HFFc6 (cell line): Measurements from ENCODE around the gene CSF1R. TPM values are rescaled to one million over a fixed set of nuclear protein-coding genes. Genes with fewer than 3 reads are reported as not detected.

Experiments
- DNase-seq: peaks from one replicate; pipeline ENCODE4 v3.0.0-alpha.2; 2018
- H3K27ac Mint-ChIP-seq: 2 replicates; pipeline ENCODE4 v1.8.0; 2020; ENCODE audit warnings: mild to moderate bottlenecking, mixed read lengths
- H3K27me3 Mint-ChIP-seq: 2 replicates; pipeline ENCODE4 v1.8.0; 2021; ENCODE audit warnings: mild to moderate bottlenecking, moderate library complexity, mixed read lengths; ENCODE audit not compliant: insufficient read depth
- H3K36me3 Mint-ChIP-seq: 2 replicates; pipeline ENCODE4 v1.8.0; 2021; ENCODE audit warnings: low read depth, mixed read lengths
- H3K4me1 Mint-ChIP-seq: 2 replicates; pipeline ENCODE4 v1.8.0; 2020; ENCODE audit warnings: low read depth, mixed read lengths
- H3K4me3 Mint-ChIP-seq: 2 replicates; pipeline ENCODE4 v1.8.0; 2020; ENCODE audit warnings: mild to moderate bottlenecking, moderate library complexity, mixed read lengths
- H3K9me3 Mint-ChIP-seq: 2 replicates; pipeline ENCODE4 v1.8.0; 2020; ENCODE audit warnings: mild to moderate bottlenecking, mixed read lengths
- total RNA-seq, 6 experiments: library from RNA; stranded (reverse); fragmentation: NEBNext Ultra II Directional; extraction: Animal tissue kit (Norgen Biotek cat#: 25700); gene quantifications; 2 replicates in 1 of 6; 3 replicates in 5 of 6; pipeline ENCODE4 v1.2.3, GENCODE V29; 2021
- TF ChIP-seq, protein P1 (sequence below): fragments of 200-600 bp; sonication (generic); IDR thresholded peaks from 2 replicates; pipeline ENCODE4 v1.5.0; 2021; ENCODE audit warnings: antibody characterized with exemption, mild to moderate bottlenecking

The CSF1R gene
- total RNA-seq, 6 experiments from 2014 or later, result 0.26 to 1.5 (median 0.78) TPM

DNA sequence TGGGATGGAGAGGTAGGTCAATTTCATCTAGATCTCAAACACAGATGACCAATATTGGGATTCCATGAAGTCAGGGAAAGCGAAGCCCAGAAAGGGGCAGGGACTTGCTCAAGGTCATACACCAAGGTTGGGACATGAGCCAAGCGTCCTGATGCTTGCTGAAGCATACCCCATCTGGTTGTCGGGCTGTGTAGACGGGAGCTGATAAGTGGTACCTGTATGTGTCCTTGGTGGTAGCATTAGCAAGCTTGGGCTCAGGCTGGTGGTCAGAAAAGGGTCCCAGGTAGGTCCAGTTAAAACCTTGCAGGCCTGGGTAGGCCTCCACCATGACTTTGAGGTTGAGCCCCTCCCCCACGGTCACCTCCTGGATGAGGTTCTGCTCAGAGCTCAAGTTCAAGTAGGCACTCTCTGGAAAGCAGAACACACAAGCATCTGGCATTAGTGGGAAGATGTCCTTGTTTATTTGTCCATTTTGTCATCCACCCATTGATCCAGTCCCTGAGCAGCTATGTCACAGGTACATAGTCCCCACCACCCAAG lies 13.2 kb downstream of the CSF1R start:
- no peaks in the 10 kb centered on the region; the same call in 1 of the 2 replicates for H3K27me3 Mint-ChIP-seq
- H3K27ac Mint-ChIP-seq, result no peak overlapping the region
- H3K36me3 Mint-ChIP-seq, result no peaks in the 10 kb centered on the region
- no peak for DNase-seq
- H3K4me1 Mint-ChIP-seq, result peaks cover 8% of the 10 kb centered on the region
- no peaks in the 10 kb centered on the region for H3K9me3 Mint-ChIP-seq
- no peak overlapping the region for H3K4me3 Mint-ChIP-seq
- TF ChIP-seq, protein P1, sequence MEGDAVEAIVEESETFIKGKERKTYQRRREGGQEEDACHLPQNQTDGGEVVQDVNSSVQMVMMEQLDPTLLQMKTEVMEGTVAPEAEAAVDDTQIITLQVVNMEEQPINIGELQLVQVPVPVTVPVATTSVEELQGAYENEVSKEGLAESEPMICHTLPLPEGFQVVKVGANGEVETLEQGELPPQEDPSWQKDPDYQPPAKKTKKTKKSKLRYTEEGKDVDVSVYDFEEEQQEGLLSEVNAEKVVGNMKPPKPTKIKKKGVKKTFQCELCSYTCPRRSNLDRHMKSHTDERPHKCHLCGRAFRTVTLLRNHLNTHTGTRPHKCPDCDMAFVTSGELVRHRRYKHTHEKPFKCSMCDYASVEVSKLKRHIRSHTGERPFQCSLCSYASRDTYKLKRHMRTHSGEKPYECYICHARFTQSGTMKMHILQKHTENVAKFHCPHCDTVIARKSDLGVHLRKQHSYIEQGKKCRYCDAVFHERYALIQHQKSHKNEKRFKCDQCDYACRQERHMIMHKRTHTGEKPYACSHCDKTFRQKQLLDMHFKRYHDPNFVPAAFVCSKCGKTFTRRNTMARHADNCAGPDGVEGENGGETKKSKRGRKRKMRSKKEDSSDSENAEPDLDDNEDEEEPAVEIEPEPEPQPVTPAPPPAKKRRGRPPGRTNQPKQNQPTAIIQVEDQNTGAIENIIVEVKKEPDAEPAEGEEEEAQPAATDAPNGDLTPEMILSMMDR, result no peak

DNA sequence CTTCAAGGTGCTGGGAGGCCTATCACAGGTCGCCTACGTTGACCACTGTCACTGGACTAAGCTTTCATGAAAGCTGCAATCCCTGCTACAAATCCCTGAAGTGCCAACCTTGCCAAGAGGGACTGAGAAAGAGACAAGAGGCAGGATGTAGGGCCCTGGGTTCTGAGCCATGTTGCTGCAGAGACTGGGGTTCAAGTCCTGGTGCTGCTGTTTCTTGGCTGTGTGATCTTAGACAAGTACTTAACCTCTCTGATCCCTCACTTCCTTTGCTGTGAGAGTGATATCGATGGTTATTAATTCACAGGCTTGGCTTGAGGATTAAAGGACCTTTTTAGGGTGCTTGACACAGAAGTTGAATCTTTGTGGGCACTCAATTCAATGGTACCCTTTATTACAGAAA lies 15.5 kb downstream of the CSF1R start:
- Mint-ChIP-seq H3K9me3 (no peaks in the 10 kb centered on the region), H3K4me3 (no peak overlapping the region)

DNA sequence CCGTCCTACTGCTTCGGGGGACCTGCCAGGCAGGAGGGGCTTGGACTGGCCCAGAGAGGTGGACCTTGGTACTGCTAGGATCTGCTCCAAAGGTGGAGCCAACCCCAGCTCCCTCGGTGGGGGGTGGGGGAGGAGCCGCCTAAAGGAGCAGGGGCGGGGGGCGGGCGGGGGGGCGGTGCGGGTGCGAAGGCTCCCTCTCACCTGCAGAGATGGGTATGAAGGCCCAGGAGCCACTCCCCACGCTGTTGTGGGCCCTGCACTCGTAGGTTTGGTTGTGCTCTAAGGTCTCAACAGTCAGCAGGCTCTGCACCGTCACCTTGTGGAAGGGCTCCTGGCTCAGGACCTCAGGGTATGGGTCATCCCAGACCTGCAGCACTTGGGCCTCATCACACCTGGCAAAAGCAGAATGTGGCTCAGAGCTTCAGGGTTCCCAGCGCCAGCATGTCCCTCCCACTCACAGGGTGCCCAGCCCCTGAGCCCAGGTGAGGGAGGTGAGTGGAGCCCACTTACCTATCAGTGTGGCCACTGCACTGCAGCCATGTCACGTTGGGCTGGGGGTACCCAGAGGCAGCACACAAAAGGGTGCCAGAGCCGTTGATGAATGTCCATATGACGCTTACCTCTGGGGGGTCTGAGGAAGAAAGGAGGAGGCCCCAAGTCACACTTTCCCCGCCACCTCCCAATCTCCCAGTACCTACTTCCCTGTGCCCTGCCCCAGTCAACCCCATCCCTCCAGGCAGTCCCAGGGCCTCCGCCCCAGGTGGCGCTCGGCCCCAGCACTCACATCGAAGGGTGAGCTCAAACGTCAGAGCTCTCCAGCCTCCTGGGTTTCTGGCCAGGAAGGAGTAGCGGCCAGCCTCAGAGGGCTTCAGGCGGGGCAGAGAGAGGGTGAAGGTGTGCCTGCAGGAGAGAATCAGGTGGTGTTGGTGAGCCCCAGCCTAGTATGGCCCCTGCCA lies 16.4 kb downstream of the CSF1R start:
- no peaks in the 10 kb centered on the region for H3K36me3 Mint-ChIP-seq
- H3K27ac Mint-ChIP-seq, result no peak overlapping the region
- H3K4me1 Mint-ChIP-seq, result peaks cover 40% of the 10 kb centered on the region
- no peaks in the 10 kb centered on the region; the same call in 1 of the 2 replicates for H3K27me3 Mint-ChIP-seq
- no peak overlapping the region for H3K4me3 Mint-ChIP-seq
- no peak for DNase-seq
- TF ChIP-seq, protein P1, result no peak
- no peaks in the 10 kb centered on the region for H3K9me3 Mint-ChIP-seq

More for the DNA sequence above, 15.5 kb downstream of the CSF1R start:
- H3K27me3 Mint-ChIP-seq, result no peaks in the 10 kb centered on the region; the same call in 1 of the 2 replicates
- no peak for DNase-seq
- H3K4me1 Mint-ChIP-seq, result peaks cover 32% of the 10 kb centered on the region
- TF ChIP-seq, protein P1, result no peak
- H3K36me3 Mint-ChIP-seq, result no peaks in the 10 kb centered on the region
- no peak overlapping the region for H3K27ac Mint-ChIP-seq

DNA sequence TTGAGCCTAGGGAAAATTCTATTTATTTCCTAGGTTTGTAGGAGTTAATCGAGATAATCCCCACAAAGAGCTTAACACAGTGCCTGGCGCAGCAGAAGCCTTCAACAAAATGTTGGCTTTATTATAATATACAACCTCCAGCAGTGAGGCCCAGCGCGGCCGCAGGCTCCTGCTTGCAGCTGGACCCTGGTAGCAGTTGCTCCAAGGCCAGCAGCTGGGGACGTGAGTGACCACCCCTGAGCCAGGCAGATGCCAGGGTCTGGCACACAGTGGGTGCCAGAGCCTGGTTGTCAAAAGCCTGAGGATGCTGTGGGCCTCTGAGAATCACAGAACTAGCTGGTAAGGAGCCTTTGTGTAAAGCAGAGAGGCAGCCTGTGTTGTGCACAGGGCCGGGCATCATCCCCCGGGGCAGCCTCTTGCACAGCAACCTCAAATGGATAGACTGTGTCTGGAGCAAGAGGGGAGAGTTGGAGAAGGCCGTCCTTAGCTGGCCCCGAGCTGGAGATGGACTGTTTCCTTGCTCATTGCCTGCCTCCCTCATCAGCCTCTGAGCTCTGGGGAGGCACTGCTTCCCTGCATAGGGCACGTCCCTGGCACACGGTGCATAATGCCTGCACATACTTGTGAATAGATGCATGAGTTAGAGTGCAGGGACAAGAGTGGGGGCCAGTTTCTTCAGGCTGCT lies 17.3 kb downstream of the CSF1R start:
- Mint-ChIP-seq H3K4me1 (peaks cover 49% of the 10 kb centered on the region), H3K27ac (no peak overlapping the region), H3K9me3 (no peaks in the 10 kb centered on the region), H3K27me3 (no peaks in the 10 kb centered on the region; the same call in 1 of the 2 replicates), H3K4me3 (no peak overlapping the region), H3K36me3 (no peaks in the 10 kb centered on the region)
- TF ChIP-seq, protein P1, result no peak
- DNase-seq, result no peak

DNA sequence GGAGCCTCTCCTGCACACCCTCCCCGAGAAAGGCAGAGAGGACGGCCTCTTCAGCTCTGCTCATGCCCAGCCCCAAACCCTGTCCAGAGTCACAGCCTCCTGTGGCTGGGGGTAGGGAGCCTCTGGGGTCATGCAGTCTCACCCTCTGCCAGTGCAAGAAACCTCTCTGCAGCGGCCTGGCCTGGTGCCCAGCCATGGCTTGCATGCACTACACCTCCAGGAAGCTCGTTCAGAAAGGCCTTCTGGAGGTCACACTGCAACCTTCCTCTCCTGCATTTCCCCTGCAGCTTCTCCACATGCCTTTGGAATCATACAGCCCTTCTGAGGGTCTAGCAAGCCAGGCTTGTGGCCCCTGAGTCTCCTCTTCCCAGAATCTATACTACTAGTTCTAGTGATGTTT lies 17.9 kb downstream of the CSF1R start:
- Mint-ChIP-seq H3K36me3 (no peaks in the 10 kb centered on the region), H3K4me3 (no peak overlapping the region)
- DNase-seq, result no peak

More for the DNA sequence above, 17.9 kb downstream of the CSF1R start:
- Mint-ChIP-seq H3K27ac (no peak overlapping the region; the same call in 1 of the 2 replicates), H3K9me3 (no peaks in the 10 kb centered on the region), H3K4me1 (peaks cover 51% of the 10 kb centered on the region), H3K27me3 (no peaks in the 10 kb centered on the region; the same call in 1 of the 2 replicates)
- TF ChIP-seq, protein P1, result no peak
